AG08395 (cell line): Measurements from ENCODE around the gene BUD31.
"Not testable (repeated sequence)": the region's sequence is repeated elsewhere in the genome, so short reads cannot be mapped to it uniquely, and the experiment has no call there.

Experiments
- DNase-seq: peaks from one replicate; pipeline ENCODE4 v3.0.0; 2012; ENCODE audit warnings: mixed read lengths, low spot score

Gene BUD31

DNA sequence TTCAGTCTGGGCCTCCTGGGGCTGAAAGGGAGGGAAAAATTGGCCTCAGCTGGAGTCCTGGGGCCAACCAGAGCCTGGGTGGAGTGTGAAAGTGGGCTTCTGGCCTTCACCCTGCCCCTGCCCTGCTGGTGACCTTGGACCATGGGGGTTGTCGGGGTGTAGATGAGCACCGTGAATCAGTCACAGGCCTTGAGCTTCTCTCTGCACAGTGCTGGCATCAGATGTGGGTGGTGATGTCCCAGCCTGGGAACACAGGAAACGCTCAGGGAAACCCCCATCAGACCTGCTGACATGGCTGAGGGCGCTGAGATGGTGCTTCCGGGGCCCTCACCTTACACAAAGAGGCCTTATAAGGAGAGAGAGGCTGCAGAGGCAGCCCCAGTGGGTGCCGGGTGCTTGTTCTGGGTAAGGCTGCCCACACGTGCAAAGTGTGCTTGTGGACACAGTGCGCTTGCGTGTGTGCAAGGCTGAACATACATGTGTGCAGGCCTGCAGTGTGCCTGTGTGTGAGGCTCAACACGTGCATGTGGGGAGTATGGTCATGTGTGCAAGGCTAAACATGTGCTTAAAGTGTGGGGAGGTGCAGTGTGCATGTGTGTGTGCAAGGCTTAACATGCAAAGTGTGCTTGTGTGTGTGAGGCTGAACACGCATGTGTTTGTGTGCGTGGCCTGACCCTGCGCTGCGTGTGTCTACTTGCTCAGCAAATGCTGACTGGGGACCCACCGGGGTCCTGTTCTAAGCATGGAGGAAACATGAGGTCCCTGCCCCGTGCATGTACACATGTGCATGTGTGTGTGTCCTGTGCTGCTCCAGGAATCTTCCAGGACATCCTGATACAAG lies 27.7 kb upstream of the BUD31 start:
- DNase-seq = no peak

- DNase-seq = no peak
Observed at GRCh38 chr7:99381664-99382075, 27.1 kb upstream of the BUD31 start.

- no peak for DNase-seq
Observed at GRCh38 chr7:99383203-99383602, 25.6 kb upstream of the BUD31 start.

- no peak for DNase-seq
Observed at GRCh38 chr7:99383791-99384370, 24.9 kb upstream of the BUD31 start.

GRCh38 chr7:99384523-99384922 lies 24.2 kb upstream of the BUD31 start:
- DNase-seq = no peak

DNA sequence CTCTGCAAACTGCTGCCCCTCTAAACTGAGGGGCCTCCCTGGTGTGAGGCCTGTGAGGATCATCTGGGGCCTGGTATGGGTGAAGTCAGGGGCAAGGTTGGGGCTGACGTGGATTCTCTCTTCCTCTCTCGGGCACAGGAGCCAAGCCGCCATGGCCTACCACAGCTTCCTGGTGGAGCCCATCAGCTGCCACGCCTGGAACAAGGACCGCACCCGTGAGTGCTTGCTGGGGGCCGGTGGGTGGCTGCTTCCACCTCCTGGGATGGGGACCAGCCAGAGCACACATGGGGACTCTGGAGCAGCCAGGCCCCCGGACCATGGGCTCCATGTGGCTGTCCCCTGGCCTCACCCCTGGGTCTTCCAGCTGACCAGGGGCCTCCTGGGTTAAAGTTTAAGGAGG lies 23.2 kb upstream of the BUD31 start:
- DNase-seq = no peak

GRCh38 chr7:99386584-99387238 lies 22.1 kb upstream of the BUD31 start:
- DNase-seq = peak; percentile 36

DNA sequence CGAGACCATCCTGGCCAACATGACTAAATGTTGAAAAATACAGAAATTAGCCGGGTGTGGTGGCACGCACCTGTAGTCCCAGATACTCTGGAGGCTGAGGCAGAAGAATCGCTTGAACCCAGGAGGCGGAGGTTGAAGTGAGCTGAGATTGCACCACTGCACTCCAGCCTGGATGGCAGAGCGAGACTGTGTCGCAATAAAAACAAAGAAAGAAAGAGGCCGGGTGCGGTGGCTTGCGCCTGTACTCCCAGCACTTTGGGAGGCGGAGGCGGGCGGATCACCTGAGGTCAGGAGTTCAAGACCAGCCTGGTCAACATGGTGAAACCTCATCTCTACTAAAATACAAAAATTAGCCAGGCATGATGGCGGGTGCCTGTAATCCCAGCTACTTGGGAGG lies 21.5 kb upstream of the BUD31 start:
- DNase-seq = not testable (repeated sequence)

- no peak for DNase-seq
Observed at GRCh38 chr7:99387912-99388311, 20.9 kb upstream of the BUD31 start.

GRCh38 chr7:99389772-99390171 lies 19.0 kb upstream of the BUD31 start:
- no peak for DNase-seq

GRCh38 chr7:99390941-99391602 lies 17.7 kb upstream of the BUD31 start:
- DNase-seq = no peak

DNA sequence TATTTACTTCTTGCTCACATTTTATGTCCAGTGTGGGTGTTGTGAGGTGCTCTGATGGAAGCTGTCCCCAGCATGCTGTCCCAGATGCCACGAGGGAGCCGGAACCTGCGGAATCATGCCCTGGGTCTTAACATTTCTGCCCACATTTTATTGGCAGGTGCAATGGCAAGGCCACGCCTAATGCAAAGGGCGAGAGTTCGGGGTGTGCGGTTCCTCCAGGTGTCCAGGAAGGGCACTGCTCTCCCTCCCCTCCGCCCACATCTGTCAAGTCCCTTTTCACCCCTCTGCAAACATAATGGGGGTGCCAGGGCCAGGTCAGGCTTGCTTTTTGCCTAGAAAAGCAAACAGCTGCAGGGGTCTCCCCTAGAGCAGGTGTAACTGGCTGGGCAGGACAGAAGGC lies 16.7 kb upstream of the BUD31 start:
- DNase-seq = no peak

GRCh38 chr7:99392659-99393354 lies 16.0 kb upstream of the BUD31 start:
- DNase-seq = peak; percentile 60

DNA sequence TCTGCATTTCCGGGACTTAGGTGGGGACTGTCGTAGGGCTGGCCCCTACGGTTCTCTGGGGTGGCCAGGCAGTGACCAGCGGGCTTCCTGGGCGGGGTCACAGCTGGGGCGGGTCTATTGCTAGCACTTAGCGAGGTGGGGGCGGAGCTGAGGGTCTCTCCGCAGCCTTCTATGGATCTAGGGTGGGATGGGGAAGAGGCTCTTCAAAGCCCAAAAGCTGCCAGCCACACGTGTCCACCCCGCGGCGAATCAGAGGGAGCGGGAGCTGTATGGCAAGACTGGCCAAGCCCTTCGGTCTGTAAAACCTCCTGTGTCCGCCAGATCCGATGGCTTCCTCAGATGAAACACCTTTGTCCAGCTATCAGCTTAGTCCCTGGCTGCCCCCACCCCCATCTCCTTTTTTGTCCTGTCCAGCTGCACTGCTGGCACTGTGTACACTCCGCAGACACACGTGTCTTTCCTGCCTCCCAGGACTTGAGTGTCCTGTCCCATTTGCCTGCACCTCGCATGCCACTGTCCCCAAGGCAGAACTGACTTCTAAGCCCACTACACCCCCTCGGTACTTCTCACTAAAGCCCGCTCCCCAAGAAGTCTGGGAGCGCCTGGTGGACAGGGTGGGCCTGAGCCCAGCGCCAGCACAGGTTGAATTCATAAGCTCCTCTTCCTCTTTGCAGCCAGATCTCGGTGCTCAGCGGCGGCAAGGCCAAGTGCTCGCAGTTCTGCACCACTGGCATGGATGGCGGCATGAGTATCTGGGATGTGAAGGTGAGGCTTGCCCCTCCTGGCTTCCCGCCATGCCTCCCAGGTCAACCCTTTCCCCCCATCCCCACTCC lies 15.2 kb upstream of the BUD31 start:
- DNase-seq = no peak

DNA sequence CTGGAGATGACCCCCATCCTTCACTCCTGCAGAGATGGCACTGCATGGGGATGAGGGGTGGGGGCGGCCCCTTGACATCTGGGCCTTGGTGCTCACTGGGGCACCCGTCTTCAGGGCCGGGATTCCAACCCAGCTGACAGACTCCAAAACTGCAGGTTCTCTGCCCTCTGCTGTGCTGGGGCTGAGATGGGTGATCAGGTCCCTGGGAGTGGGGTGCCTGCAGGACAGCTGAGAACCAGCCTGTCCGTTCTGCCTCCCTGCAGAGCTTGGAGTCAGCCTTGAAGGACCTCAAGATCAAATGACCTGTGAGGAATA lies 14.6 kb upstream of the BUD31 start:
- no peak for DNase-seq

- no peak for DNase-seq
Observed at GRCh38 chr7:99395616-99396327, 13.0 kb upstream of the BUD31 start.

DNA sequence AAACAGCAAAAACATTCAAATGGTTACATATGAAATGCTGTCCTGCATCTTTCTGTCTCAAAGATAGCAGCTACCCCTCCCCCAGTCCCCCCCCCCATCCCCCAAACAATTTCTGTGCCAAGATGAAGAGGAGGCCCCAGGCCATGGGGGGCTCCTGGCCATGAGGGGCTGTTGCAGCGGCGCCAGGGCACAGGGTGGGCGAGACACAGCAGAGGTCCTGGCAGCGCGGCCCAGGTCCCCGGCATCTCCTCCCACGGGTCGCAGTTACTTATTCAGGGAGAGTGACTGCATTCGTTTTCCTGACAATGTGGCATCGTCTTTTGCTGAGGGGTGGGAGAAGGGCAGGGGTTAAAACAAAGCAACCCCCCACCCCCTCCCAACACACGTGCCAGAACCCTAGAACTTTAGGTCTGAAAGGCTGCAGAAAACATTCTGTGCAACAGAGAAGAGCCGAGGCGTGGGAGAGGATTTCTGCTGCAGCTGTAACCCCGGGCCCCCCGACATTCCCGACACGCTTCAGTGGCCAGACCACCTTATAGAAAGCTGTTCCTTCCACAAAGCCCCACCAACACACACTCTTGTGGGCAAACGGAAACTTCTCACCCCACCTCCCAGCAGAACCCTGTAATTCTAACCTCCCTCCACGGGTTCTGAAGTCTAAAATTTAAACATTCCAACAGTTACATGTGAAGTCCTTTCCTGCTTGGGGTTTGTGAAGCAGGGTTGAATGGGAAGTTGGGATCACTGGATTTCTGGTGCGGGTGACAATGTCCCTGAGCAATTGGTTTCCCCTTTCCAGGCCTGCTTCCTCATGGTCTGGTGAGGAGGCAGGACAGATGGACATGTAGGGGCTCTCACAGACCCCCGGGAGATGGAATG lies 12.1 kb upstream of the BUD31 start:
- no peak for DNase-seq

- no peak for DNase-seq
Observed at GRCh38 chr7:99397297-99397983, 11.3 kb upstream of the BUD31 start.

GRCh38 chr7:99398891-99399445 lies 9.8 kb upstream of the BUD31 start:
- DNase-seq = no peak
